Activated CD4-positive, alpha-beta T cell treated with anti-CD3 and anti-CD28 coated beads, Interleukin-2, amount 50 U/mL, for 1 hour (primary cell): ENCODE measurements around the gene VGLL3.
"Not testable (repeated sequence)": the region's sequence is repeated elsewhere in the genome, so short reads cannot be mapped to it uniquely, and the experiment has no call there.

Experiments used
- DNase-seq: peaks from one replicate; pipeline ENCODE4 v3.0.0-alpha.2; 2020

Gene VGLL3

GRCh38 chr3:86989006-86989405 is 1.9 kb downstream of the VGLL3 start:
- no peak for DNase-seq

- DNase-seq, result no peak
These were observed 2.7 kb downstream of the VGLL3 start for GRCh38 chr3:86988235-86988634.

- no peak for DNase-seq
These were observed 3.6 kb downstream of the VGLL3 start for GRCh38 chr3:86987421-86987715.

DNA sequence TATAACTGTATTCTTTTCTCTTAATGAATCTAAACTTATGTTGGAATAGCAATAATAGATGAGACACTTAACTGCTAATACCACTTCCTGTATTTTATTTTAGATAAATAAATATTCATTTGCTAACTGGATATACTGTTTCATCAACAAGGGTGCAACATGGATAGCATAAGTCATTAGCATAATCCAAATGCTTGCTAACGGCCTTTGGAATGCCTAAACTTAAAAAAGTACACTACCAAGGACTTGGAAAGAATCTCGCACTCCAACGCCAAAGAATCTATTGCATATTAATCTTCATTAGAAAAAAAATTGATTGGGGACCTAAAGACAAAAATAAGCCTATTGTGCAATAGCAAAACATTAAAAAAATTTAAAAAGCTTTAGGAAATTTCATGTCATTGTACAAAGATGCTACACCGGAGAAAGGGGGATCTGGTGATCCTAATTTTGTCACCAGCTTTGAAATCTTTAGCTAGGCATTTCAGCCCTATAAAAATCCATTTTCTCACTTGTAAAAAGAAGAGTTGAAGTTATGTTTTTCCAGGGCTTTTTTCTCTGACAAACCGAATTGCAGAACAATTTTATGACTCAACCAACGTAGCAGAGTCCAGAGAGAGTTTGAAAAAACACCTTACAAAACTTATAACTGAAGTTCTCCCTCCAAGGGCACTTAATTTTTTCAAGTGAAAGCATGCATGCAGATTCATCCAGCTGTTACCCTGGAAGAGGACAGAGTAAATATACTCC is 4.1 kb downstream of the VGLL3 start:
- DNase-seq, result no peak

- no peak for DNase-seq
These were observed 5.6 kb downstream of the VGLL3 start for GRCh38 chr3:86985181-86985826.

GRCh38 chr3:86984271-86984670 is 6.7 kb downstream of the VGLL3 start:
- DNase-seq, result no peak

GRCh38 chr3:86982883-86983282 is 8.1 kb downstream of the VGLL3 start:
- DNase-seq, result no peak

- no peak for DNase-seq
These were observed 12.8 kb downstream of the VGLL3 start for GRCh38 chr3:86978111-86978551.

GRCh38 chr3:86976219-86976618 is 14.7 kb downstream of the VGLL3 start:
- no peak for DNase-seq

- not testable (repeated sequence) for DNase-seq
These were observed 16.8 kb downstream of the VGLL3 start for GRCh38 chr3:86974177-86974576.

GRCh38 chr3:86973440-86973839 is 17.5 kb downstream of the VGLL3 start:
- DNase-seq, result no peak

- DNase-seq, result no peak
These were observed 21.3 kb downstream of the VGLL3 start for GRCh38 chr3:86969500-86970189.

- no peak for DNase-seq
These were observed 22.6 kb downstream of the VGLL3 start for GRCh38 chr3:86968244-86968932.

GRCh38 chr3:86967062-86967461 is 23.9 kb downstream of the VGLL3 start:
- no peak for DNase-seq

GRCh38 chr3:86965166-86965565 is 25.8 kb downstream of the VGLL3 start:
- DNase-seq, result no peak

DNA sequence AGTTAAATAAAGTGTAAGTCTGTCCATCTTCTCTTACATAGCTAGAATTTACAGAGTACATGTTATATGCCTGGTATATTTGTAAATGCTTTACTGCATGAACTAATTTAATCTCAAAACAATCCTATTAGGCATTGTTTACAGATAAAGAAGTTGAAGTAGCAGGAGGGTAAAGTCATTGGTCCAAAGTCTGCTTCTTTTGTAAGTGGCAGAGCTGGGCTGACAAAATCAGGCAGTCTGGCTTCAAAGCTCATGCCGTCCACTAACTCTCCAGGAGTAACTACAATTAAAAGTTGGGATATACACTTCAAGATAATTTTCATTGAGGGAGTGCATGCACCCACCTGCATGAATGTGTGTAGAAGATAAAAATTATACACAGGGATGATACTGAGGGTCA is 27.3 kb downstream of the VGLL3 start:
- DNase-seq, result no peak

DNA sequence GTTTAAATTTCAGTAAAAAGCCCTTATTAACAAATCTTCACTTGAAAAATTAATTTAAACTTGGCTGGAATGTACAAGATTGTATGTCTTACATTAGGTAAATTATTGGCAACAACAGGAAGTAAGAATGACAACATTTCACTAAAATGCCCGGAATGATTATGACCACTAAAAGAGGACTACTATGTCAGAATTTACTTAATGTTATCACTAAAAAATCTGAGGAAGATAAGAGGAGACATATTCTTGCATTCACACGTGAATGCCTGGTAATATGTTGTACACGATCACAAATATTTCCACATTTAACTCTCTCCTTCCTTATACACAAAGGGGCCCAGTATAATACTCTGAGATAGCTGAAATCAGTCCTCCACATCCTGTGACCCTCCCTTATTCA is 29.7 kb downstream of the VGLL3 start:
- DNase-seq, result no peak

DNA sequence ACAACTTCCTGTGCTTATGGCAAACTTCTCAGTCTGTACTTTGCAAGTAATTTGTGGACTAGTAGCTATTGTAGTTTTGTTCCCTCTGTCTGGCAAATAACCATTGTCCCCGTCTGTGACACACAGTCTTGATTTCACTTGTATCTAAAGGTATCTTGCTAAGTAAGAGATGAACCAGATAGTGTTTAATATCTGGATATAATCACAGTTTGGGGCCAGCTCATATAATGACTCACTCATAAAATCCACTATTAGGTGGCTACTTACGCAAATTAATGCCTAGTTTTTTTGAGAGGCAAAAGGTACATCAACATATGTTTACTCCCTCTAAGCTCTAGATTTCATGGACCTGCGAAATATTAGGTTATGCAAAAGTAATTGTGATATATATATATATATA is 30.4 kb downstream of the VGLL3 start:
- DNase-seq, result no peak

GRCh38 chr3:86958534-86958933 is 32.4 kb downstream of the VGLL3 start:
- DNase-seq, result no peak

DNA sequence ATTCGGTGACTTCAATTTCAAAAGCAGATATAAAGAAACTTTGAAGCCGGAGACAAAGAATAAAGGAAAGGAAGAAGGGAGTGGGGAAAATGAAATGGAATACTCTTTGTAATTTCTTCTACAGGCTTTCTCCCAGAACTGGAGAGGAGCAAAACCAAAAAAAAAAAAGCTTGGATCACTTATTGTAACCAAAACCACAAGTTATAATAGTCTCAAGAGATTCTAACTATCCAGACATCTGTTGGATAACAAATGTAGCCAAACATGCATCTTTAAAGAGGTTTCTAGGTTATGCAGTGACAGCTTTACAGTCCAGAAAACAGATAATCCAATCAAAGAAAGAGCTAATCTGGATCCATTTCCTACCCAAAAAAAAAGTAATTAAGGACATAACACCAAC is 36.2 kb downstream of the VGLL3 start:
- no peak for DNase-seq

DNA sequence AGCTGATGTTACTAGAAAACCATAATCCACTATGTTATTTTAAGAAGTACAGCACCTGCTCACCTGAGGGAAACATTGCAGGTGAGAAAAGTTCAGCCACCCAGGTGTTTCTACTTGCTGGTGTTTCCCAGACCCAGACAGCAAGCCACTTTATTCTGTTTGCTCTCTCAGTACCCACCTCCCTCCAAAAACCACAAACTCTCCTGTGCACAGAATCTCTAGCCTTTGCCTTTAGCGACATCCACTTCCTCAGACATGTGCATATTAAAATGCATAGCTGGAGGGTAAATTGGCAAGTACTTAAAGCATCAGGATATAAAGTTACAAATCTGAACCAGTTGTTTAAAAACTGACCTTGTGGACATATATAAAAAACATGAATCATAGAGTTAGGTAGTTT is 36.7 kb downstream of the VGLL3 start:
- no peak for DNase-seq

DNA sequence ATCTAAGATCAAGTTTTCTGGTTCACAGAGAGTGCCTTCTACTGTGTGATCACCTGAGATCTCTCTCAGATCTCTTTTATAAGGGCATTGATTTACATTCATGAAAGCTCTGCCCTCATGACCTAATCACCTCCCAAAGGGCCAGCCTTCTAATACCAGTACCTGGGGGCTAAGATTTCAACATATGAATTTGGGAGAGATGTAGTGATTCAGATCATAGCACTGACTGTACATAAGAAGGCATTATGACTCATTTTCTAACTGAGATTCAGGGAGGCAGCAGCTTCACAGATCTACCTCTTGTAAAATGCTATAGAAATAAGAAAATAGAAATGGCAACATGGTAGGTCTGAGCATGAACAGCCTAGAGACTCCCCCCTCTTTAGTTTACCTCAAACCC is 39.6 kb downstream of the VGLL3 start:
- no peak for DNase-seq

GRCh38 chr3:86950717-86951116 is 40.2 kb downstream of the VGLL3 start:
- DNase-seq, result no peak

GRCh38 chr3:86949850-86950249 is 41.1 kb downstream of the VGLL3 start:
- DNase-seq, result no peak
